Omental fat pad (tissue), 4 donors: ENCODE results near the gene PITPNC1. TPM values are rescaled to one million over a fixed set of nuclear protein-coding genes. Genes with fewer than 3 reads are reported as not detected.
"Not testable (repeated sequence)": the region's sequence is repeated elsewhere in the genome, so short reads cannot be mapped to it uniquely, and the experiment has no call there.

Experiments
- ATAC-seq: fragments of 150-250 bp; one replicate; pipeline ENCODE4 v1.9.1; 2016; ENCODE audit warnings: mild to moderate bottlenecking, moderate library complexity; ENCODE audit not compliant: low FRiP score
- DNase-seq: peaks from one replicate; pipeline ENCODE4 v3.0.0-alpha.2; 2019; ENCODE audit warnings: low spot score
- total RNA-seq, 4 donors: library from RNA; depleted of rRNA; stranded (reverse); fragments of >200 nt; gene quantifications; one replicate each; pipeline ENCODE4 v1.1.0, GENCODE V29; 2016
- TF ChIP-seq, protein P1 (sequence below), 3 donors: fragments of 450-650 bp; IDR thresholded peaks; one replicate each; pipeline ENCODE4 v1.5.1; 2016 to 2017; ENCODE audit warnings: antibody characterized with exemption in 3 of 3, mild to moderate bottlenecking in 3 of 3, moderate library complexity in 2 of 3

The PITPNC1 gene
- total RNA-seq, 4 donors from 2014 or later: 22.6 to 53.4 (median 35.0) TPM

DNA sequence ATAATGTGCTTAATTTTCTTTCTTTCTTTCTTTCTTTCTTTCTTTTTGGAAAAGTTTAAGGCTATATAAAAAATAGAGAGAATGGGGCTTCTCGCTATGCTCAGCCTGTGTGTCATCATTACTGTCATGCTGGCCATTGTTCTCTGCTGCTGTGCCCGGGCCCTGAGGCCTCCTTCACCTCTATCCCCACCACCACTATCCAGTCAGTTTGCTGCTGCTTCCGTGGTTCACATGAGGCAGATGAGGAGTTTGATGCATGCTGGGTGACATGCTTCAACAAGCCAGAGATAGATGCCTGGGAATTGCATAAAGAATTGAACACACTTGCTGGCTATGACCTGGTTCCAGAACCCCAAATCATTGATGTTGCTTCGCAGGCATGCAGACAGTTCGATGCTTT lies 36.3 kb downstream of the PITPNC1 start:
- DNase-seq (no peak), ATAC-seq (no peak)
- TF ChIP-seq, protein P1, sequence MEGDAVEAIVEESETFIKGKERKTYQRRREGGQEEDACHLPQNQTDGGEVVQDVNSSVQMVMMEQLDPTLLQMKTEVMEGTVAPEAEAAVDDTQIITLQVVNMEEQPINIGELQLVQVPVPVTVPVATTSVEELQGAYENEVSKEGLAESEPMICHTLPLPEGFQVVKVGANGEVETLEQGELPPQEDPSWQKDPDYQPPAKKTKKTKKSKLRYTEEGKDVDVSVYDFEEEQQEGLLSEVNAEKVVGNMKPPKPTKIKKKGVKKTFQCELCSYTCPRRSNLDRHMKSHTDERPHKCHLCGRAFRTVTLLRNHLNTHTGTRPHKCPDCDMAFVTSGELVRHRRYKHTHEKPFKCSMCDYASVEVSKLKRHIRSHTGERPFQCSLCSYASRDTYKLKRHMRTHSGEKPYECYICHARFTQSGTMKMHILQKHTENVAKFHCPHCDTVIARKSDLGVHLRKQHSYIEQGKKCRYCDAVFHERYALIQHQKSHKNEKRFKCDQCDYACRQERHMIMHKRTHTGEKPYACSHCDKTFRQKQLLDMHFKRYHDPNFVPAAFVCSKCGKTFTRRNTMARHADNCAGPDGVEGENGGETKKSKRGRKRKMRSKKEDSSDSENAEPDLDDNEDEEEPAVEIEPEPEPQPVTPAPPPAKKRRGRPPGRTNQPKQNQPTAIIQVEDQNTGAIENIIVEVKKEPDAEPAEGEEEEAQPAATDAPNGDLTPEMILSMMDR (IDR thresholded peaks at IDR 0.05): no peak

DNA sequence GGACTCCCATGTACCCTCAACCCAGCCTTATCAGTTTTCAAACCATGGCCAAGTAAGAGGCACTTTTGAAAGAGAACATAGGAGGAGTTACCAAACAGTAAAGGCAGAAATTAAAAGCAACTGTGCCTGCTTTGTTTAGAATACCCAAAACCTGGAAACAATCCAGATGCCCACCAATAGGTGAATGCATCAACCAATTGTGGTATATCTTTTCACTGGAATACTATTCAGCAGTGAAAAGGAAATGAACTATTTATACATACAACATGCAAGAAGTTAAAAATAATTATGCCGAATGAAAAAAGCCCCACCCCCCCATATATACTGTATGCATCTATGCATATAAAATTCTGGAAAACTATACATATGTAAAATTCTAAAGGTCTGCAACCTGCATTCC lies 37.0 kb downstream of the PITPNC1 start:
- ATAC-seq (no peak), DNase-seq (no peak)
- TF ChIP-seq, protein P1 (IDR thresholded peaks at IDR 0.05): no peak

DNA sequence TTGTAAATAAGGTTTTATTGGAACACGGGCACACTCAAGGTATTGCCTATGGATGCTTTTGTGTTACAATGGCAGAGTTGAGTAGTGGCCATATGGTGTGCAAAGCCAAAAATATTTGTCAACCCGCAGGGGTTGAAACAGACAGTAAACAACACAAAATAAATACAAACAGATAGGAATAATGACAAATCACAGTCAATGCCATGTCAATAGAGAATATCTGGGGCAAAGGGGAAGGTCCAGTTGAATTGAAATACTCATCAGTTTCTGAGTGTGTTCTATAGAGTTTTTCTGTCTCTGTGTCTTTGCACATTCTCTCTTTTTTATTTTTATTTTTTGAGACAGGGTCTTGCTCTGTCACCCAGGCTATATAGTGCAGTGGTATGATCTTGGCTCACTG lies 37.5 kb downstream of the PITPNC1 start:
- DNase-seq (no peak), ATAC-seq (no peak)
- TF ChIP-seq, protein P1 (IDR thresholded peaks at IDR 0.05): no peak

DNA sequence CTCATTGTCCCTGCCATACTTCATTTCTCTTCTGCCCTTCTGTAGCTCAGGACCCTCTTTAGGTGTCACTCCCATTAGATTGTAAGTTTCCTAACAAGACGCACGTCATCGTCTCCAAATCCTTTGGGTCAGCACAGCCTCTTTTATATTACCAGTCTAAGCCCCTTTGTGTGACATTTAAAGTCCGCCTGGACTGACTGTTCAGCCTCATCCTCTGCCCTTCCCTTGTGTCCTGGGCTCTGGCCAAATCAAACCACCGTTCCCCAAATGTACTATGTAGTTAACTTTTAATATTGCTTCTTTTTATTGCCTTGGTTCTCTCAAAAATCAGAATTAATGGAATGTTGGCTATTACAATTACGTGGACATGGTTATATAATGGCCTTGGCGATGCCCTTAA lies 38.2 kb downstream of the PITPNC1 start:
- no peak for DNase-seq
- ATAC-seq: no peak
- TF ChIP-seq, protein P1 (IDR thresholded peaks at IDR 0.05): no peak

GRCh38 chr17:67417507-67417906 lies 40.4 kb downstream of the PITPNC1 start:
- DNase-seq (no peak), ATAC-seq (no peak)
- TF ChIP-seq, protein P1 (IDR thresholded peaks at IDR 0.05): no peak

- TF ChIP-seq, protein P1 (IDR thresholded peaks at IDR 0.05): no peak
- DNase-seq (no peak), ATAC-seq (no peak)
Measured at GRCh38 chr17:67420994-67421393, 43.9 kb downstream of the PITPNC1 start.

DNA sequence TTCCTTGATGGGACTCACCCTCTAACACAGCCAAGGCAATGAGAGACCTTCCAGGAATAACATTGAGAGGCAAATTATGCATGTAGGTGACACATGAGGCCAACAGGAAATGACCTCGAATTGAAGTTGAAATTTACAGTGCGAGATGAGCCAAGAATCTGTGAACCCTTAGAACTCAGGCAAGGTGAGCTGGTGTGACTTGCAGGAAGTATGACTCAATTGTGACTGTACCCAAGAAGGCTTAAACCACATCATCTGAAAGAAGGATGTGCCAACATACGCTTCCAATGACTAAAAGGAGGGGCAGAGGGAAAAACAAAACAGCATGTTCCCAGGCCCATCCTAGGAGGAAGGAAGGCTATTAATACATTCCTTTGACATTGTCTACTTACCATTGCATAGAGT lies 44.8 kb downstream of the PITPNC1 start:
- DNase-seq (no peak), ATAC-seq (peak; percentile 71)
- TF ChIP-seq, protein P1 (IDR thresholded peaks at IDR 0.05): no peak

- not testable (repeated sequence) for ATAC-seq, DNase-seq
Measured at GRCh38 chr17:67422296-67422695, 45.2 kb downstream of the PITPNC1 start.
